GM18907 (cell line): Measurements from ENCODE around the gene ARL9.

Experiments
- ATAC-seq: cut with Tn5 transposase; IDR thresholded peaks from one replicate; pipeline ENCODE4 v1.9.1; 2021; ENCODE audit warnings: mild to moderate bottlenecking, moderate library complexity; ENCODE audit not compliant: unreplicated experiment

ARL9 gene

DNA sequence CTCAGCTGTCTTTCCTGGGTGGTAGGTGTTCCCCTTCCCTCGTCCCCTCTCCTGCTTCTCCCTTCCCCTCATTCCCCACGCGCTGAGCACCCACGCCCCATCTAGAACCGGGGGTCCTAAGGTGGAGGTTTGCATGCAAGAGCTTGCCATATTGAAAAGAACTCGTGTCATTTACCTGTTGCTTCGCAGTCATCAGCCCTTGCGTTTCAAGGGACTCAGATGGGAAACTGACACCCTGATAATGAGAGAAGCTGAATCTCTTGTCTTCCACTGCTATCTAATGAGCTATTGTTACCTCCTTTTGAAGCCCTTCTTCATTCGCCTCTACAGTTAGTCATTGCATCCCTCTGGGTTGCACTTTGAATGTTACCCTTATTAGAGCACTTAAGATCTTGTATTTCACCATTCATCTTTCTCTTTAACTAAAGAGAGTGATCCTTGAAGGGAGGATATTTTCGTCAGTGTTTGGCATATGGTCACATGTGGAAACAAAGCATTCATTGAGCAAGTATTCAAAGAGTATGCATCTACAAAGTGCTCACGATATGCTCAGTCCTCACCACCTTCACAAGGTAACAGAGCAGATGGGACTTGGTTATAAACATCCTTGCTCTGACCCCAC, 25.7 kb downstream of the ARL9 start:
- no peak for ATAC-seq

DNA sequence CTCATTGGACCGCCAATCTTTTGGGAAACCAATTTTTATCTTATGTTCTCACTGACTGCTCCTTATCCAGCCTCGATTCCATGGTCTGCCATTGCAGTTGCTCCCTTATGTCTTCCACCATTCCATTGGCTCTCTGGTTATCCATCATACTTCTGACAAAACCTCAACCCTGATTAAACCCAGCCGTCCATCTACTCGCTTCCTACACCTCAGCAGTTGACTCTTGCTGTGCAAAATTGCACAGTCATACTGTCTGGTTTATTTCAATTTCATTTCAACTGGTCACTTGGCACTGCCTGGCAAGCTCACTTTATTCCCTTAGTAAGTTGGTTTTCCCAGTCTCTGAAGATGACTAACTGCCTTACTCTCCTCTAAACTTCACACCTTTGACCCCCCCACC, 26.2 kb downstream of the ARL9 start:
- ATAC-seq: no peak

DNA sequence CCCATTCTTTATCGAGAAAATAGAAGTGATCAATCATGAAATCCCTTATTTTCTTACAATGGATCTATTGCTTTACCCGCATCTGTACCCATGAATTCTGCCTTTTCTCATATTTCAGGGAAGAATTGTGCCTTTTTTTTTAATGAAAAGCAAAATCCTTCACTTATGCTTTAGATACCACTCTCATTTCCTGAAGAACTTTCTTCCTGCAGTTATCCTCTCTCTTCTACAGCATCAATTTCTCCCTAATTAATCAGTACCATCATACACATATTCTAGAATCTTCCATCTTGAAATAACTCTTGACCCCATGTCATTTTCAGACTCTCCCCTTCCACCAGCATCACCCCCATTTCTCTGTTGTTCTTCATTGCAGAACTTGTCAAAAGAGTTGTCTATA, 26.6 kb downstream of the ARL9 start:
- ATAC-seq: no peak

DNA sequence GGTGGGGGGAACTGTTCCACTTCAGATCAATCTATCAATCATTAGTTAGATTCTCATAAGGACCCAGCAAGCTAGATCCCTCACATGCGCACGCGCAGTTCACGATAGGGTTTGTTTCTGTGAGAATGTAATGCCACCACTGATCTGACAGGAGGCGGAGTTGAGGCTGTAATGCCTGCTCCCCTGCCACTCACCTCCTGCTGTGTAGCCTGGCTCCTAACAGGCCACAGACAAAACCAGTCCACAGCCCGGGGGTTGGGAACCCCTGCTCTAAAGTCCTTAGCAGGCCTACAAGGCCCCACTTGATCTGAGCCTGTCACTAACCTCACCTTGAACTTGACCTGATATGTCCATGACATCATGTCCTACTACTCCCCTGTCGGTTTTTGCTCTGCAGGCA, 30.3 kb downstream of the ARL9 start:
- no peak for ATAC-seq

DNA sequence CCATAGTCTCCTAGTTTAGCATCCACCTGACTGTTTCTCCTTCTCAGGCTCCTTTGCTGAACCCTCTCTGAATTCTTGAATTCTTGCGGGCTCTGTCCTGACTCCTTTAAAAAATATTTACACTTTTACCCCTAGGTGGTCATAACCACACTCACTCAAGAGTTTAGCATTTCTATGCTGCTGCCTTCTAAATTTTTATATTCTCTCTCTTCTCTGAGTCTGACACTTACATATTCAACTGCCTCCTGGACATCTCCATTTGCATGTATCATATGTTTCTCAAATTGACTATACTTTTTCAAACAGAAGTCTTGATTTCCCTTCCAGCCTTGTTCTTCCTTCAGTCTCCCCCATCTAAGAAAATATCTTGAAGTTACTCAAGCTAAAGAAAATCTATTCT, 31.6 kb downstream of the ARL9 start:
- ATAC-seq: no peak

DNA sequence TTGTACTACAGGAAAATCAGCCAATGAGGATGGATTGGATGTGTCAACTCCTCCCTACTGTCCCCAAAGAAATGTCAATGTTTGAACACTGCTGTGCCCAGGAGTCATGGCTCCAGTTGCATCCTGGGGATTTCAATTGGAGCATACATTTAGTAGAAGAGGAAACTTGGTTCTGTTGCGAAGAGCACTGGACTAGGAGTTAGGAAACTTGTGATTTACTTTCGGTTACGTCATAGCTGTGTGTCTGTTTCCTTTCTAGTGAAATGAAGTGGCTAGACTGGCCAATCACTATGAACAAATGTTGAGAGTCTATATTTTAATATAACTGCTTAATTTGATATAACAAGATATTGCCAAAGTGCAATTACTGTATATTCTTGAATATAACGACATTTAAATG, 35.2 kb downstream of the ARL9 start:
- no peak for ATAC-seq

DNA sequence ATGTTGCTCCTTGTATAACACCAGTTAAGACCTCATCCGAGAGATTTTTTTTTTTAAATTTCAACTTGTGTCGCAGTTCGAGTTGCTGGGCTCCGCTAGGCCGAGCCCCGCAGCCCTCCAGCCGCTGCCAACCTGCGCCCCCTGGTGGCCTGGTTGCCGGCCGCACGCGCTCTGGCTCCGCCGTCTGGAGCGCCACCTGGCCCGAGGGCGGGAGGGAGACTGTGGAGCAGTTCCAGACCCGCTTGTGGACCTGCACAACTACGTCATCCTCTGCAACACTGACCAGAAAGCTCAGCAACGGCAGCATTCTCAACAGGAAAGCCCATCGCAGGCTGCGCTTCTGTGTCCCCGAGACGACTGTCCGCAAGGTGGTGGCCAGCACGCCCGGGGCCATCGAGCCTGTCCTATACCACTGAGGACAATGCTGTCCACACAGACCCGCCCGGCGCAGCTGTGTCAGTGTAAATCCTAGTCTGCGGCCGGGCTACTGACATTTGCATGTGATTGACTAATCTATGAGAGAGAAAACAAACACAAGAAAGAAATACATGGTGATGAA, 39.1 kb downstream of the ARL9 start:
- peak; percentile 98 for ATAC-seq

DNA sequence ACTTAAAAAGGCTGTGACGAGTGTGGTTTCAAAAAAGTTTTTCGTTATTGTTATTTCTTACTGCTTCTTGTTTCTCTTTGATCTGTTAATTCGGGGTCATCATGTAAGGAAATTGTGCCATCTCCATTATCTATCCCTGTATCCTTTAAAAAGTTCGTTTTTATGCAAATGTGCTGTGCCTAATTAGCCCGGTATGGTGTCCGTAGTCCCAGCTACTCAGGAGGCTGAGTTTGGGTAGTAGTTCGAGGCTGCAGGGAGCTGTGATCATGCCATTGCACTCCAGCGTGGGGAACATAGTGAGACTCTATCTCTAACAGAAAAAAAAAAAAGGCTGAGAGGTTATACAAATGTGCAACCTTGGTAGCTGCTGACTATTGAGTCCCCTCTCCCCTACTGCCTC, 45.1 kb downstream of the ARL9 start:
- no peak for ATAC-seq

DNA sequence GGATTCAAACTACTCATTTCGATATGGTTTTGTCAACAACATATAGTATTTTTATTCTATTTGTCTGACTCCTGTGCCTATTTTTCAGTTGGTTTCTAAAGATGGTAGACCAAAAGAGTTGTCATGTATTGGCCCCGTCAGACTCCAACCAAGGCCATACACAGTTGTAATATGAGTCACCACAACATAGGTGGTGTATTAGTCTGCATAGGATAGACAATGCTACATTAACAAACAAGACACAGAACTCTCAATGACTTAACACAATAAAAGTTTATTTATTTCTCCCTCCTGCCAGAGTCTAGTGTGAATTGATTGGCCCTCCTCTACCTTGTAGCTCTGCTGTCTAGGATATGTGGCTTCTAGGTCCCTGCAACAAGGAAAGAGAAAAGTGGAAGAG, 45.9 kb downstream of the ARL9 start:
- ATAC-seq: no peak

DNA sequence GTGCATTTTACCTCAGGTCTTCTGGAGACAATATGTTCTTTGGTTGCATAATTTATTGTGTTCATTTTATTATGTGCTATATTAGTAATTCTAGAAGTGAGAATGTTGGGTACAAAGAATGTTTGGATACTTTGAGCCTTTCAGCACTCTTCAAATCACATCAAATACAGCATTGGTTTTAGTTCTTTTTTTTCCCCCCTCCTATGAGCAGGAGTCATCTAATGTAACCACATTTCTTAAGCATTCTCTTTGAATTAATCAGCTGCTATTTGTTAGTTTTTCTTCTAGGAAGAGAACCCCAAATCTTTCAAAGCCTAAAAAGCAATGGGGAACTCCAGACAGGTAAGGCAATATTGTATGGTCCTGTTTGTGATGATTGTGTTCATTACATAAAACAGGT, 46.7 kb downstream of the ARL9 start:
- ATAC-seq: no peak

DNA sequence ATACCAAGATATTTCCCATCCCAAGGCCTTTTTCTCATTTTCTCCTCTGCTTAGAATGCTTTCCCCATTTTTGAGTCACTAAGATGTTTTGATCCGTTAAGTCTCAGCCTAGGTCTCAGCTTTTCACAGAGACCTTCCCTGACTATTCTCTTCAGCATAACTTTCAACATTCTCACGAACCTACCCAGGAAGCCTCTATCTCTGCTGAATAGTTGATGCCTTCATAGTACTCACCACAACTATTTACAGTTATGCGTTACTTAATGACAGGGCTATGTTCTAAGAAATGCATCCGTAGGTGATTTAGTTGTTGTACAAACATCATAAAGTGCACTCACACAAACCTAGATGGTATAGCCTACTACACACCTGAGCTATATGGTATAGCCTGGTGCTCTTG, 64.5 kb downstream of the ARL9 start:
- no peak for ATAC-seq
